Effector memory CD8-positive, alpha-beta T cell (primary cell): Measurements from ENCODE around the gene PRX.

Experiments
- ATAC-seq: fragments of 150-1000 bp; cut with Tn5 transposase; replicated peaks from 2 replicates; pipeline ENCODE4 v1.10.0; 2021; ENCODE audit warnings: mild to moderate bottlenecking, moderate library complexity
- DNase-seq, 3 experiments: peaks; one replicate each; pipeline ENCODE4 v3.0.0; 2021
- H3K27ac Mint-ChIP-seq, 2 donors: one replicate each; pipeline ENCODE4 v1.8.0; 2022; ENCODE audit warnings: mild to moderate bottlenecking in 2 of 2, mixed read lengths in 2 of 2, moderate library complexity in 2 of 2
- H3K27me3 Mint-ChIP-seq, 2 donors: one replicate each; pipeline ENCODE4 v1.8.0; 2022; ENCODE audit warnings: mixed read lengths in 2 of 2
- H3K36me3 Mint-ChIP-seq: one replicate; pipeline ENCODE4 v1.8.0; 2022; ENCODE audit warnings: mild to moderate bottlenecking, moderate library complexity, mixed read lengths; ENCODE audit not compliant: insufficient read depth
- H3K4me1 Mint-ChIP-seq, 2 donors: one replicate each; pipeline ENCODE4 v1.8.0; 2022; ENCODE audit warnings: low read depth in 2 of 2, mixed read lengths in 2 of 2
- H3K4me3 Mint-ChIP-seq, 2 donors: one replicate each; pipeline ENCODE4 v1.8.0; 2022; ENCODE audit warnings: mild to moderate bottlenecking in 2 of 2, mixed read lengths in 2 of 2, moderate library complexity in 2 of 2
- H3K9me3 Mint-ChIP-seq, 2 donors: one replicate each; pipeline ENCODE4 v1.8.0; 2022; ENCODE audit warnings: mixed read lengths in 2 of 2

Gene PRX

GRCh38 chr19:40355975-40356680 is 57.0 kb downstream of the PRX start:
- no peak for ATAC-seq
- Mint-ChIP-seq H3K27ac (peak overlapping the region; percentile 13 to 92), H3K4me1 (peaks cover 8 to 21% of the 10 kb centered on the region in 2 donors)

GRCh38 chr19:40348961-40349507 is 64.1 kb downstream of the PRX start:
- peak overlapping the region; percentile 87 to 94 for H3K27ac Mint-ChIP-seq
- peak overlapping the region; percentile 73 to 86 for H3K4me3 Mint-ChIP-seq
- no peaks in the 10 kb centered on the region for H3K27me3 Mint-ChIP-seq
- no peaks in the 10 kb centered on the region for H3K9me3 Mint-ChIP-seq
- DNase-seq: no peak
- no peak for ATAC-seq
- H3K4me1 Mint-ChIP-seq: peaks cover 23 to 27% of the 10 kb centered on the region in 2 donors
- H3K36me3 Mint-ChIP-seq: peaks cover 4% of the 10 kb centered on the region

More at GRCh38 chr19:40355975-40356680, 57.0 kb downstream of the PRX start:
- H3K9me3 Mint-ChIP-seq: no peaks in the 10 kb centered on the region
- H3K4me3 Mint-ChIP-seq: no peak overlapping the region
- no peaks in the 10 kb centered on the region for H3K27me3 Mint-ChIP-seq
- no peak for DNase-seq
- H3K36me3 Mint-ChIP-seq: no peaks in the 10 kb centered on the region

GRCh38 chr19:40348125-40348913 is 64.9 kb downstream of the PRX start, which contains the start of the genes C19orf47 and PLD3:
C19orf47 (minus strand) TSS chr19:40348397; CDS start chr19:40341857, 6,540 bp downstream.
PLD3 (plus strand) TSS chr19:40348695; CDS start chr19:40366484, 17,789 bp downstream.
- H3K27me3 Mint-ChIP-seq: no peaks in the 10 kb centered on the region
- ATAC-seq (peak; percentile 95), DNase-seq (peak; percentile 94 to 97 (median 97))
- H3K27ac Mint-ChIP-seq: peak within 1 kb of the TSS; percentile 87 to 94
- H3K4me1 Mint-ChIP-seq: peaks cover 23 to 30% of the 10 kb centered on the region in 2 donors
- H3K4me3 Mint-ChIP-seq: peak within 1 kb of the TSS; percentile 73 to 86
- peaks cover 4% of the 10 kb centered on the region for H3K36me3 Mint-ChIP-seq
- no peaks in the 10 kb centered on the region for H3K9me3 Mint-ChIP-seq

- Mint-ChIP-seq H3K9me3 (no peaks in the 10 kb centered on the region), H3K4me1 (peaks cover 23 to 32% of the 10 kb centered on the region in 2 donors), H3K4me3 (no peak overlapping the region), H3K27me3 (no peaks in the 10 kb centered on the region), H3K27ac (no peak overlapping the region), H3K36me3 (peaks cover 23% of the 10 kb centered on the region)
- no peak for DNase-seq
- ATAC-seq: no peak
Measured at GRCh38 chr19:40344422-40344821, 68.8 kb downstream of the PRX start.
